ENCODE measurements around the gene SLC39A11.

- TF ChIP-seq, protein P1, sequence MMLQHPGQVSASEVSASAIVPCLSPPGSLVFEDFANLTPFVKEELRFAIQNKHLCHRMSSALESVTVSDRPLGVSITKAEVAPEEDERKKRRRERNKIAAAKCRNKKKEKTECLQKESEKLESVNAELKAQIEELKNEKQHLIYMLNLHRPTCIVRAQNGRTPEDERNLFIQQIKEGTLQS (IDR thresholded peaks at IDR 0.05): no peak
- TF ChIP-seq FOXA1 (IDR thresholded peaks at IDR 0.05): no peak
- no peak for TF ChIP-seq MAX (IDR thresholded peaks at IDR 0.05)
- no peak for TF ChIP-seq CTCF (IDR thresholded peaks at IDR 0.05; ENCODE audit: low read depth, low read length, missing input control)
- no peak for TF ChIP-seq RXRA (IDR thresholded peaks at IDR 0.05)
- no peak for TF ChIP-seq REST (IDR thresholded peaks at IDR 0.05)
- no peak for TF ChIP-seq RAD21 (IDR thresholded peaks at IDR 0.05)
- TF ChIP-seq JUND (IDR thresholded peaks at IDR 0.05): no peak
- no peak for TF ChIP-seq NR2F2 (IDR thresholded peaks at IDR 0.05)
- TF ChIP-seq EGR1 (IDR thresholded peaks at IDR 0.05; ENCODE audit: low read depth in 2 of 2): no peak
- no peak for TF ChIP-seq YY1 (IDR thresholded peaks at IDR 0.05)
- no peak for TF ChIP-seq TAF1 (conservative IDR thresholded peaks at IDR 0.05)
- TF ChIP-seq GABPA (IDR thresholded peaks at IDR 0.05 in 1 of 2, conservative IDR thresholded peaks at IDR 0.05 in 1 of 2): no peak
- no peak for TF ChIP-seq SP1 (IDR thresholded peaks at IDR 0.05)
These were observed 168.3 kb downstream of the SLC39A11 start for GRCh38 chr17:72924196-72924595.
